Mesenchymal stem cell (in vitro differentiated cells and primary cell): ENCODE data around the gene DERL3.
"Not testable (repeated sequence)": the region's sequence is repeated elsewhere in the genome, so short reads cannot be mapped to it uniquely, and the experiment has no call there.

Experiments used
- DNase-seq: peaks from one replicate; pipeline ENCODE4 v3.0.0-alpha.2; 2013
- H2AFZ ChIP-seq: one replicate; pipeline ENCODE4 v1.6.1; 2013; ENCODE audit warnings: low read depth, mild to moderate bottlenecking, control low read depth, inconsistent platforms, low read length, moderate library complexity
- H2AK5ac ChIP-seq: 2 replicates; pipeline ENCODE4 v1.6.1; 2013; ENCODE audit warnings: low read length, moderate library complexity, mild to moderate bottlenecking, inconsistent platforms; ENCODE audit not compliant: severe bottlenecking
- H2BK120ac ChIP-seq: one replicate; pipeline ENCODE4 v1.6.1; 2013; ENCODE audit warnings: low read depth, mild to moderate bottlenecking, inconsistent platforms, low read length, moderate library complexity
- H2BK12ac ChIP-seq, 2 experiments: one replicate each; pipeline ENCODE4 v1.6.1; 2013; ENCODE audit warnings: inconsistent platforms in 2 of 2, low read length in 2 of 2, mild to moderate bottlenecking in 2 of 2, moderate library complexity in 2 of 2, control low read depth in 1 of 2
- H2BK15ac ChIP-seq: one replicate; pipeline ENCODE4 v1.6.1; 2013; ENCODE audit warnings: mild to moderate bottlenecking, low read depth, inconsistent platforms; ENCODE audit not compliant: poor library complexity, severe bottlenecking
- H2BK5ac ChIP-seq: 2 replicates; pipeline ENCODE4 v1.6.1; 2013; ENCODE audit warnings: low read depth, mild to moderate bottlenecking, low read length, control low read depth, inconsistent platforms; ENCODE audit not compliant: poor library complexity, severe bottlenecking
- H3K14ac ChIP-seq, 2 experiments: one replicate each; pipeline ENCODE4 v1.6.1; 2013; ENCODE audit warnings: inconsistent platforms in 2 of 2, low read length in 2 of 2, control low read depth in 1 of 2, mild to moderate bottlenecking in 1 of 2, moderate library complexity in 1 of 2
- H3K18ac ChIP-seq, 2 experiments: one replicate each; pipeline ENCODE4 v1.6.1; 2013; ENCODE audit warnings: inconsistent platforms in 2 of 2, low read length in 2 of 2, control low read depth in 1 of 2, low read depth in 1 of 2, mild to moderate bottlenecking in 1 of 2
- H3K23ac ChIP-seq, 2 experiments: one replicate each; pipeline ENCODE4 v1.6.1; 2013; ENCODE audit warnings: inconsistent platforms in 2 of 2, low read length in 2 of 2, mild to moderate bottlenecking in 2 of 2, moderate library complexity in 2 of 2, control low read depth in 1 of 2
- H3K27ac ChIP-seq: 2 replicates; pipeline ENCODE4 v1.5.1; 2013; ENCODE audit warnings: mild to moderate bottlenecking, moderate library complexity, low read length, control low read depth, inconsistent platforms; ENCODE audit not compliant: poor library complexity, severe bottlenecking
- H3K27me3 ChIP-seq, 2 experiments: 2 replicates each; pipeline versions ENCODE4 v1.6.1 to v1.7.0; 2013; ENCODE audit warnings: low read length in 2 of 2, mild to moderate bottlenecking in 2 of 2, moderate library complexity in 2 of 2, control low read depth in 1 of 2, inconsistent platforms in 1 of 2; ENCODE audit not compliant: control insufficient read depth in 1 of 2, insufficient read depth in 1 of 2
- H3K36me3 ChIP-seq, 2 experiments: 2 replicates each; pipeline versions ENCODE4 v1.6.1 to v1.7.0; 2013; ENCODE audit warnings: low read length in 2 of 2, control low read depth in 1 of 2, inconsistent platforms in 1 of 2, low read depth in 1 of 2, mild to moderate bottlenecking in 1 of 2; ENCODE audit not compliant: insufficient read depth in 2 of 2, control insufficient read depth in 1 of 2
- H3K4ac ChIP-seq, 2 experiments: one replicate each; pipeline ENCODE4 v1.6.1; 2013; ENCODE audit warnings: inconsistent platforms in 2 of 2, low read length in 2 of 2, mild to moderate bottlenecking in 2 of 2, moderate library complexity in 2 of 2, control low read depth in 1 of 2, low read depth in 1 of 2
- H3K4me1 ChIP-seq: 2 replicates; pipeline ENCODE4 v1.6.1; 2013; ENCODE audit warnings: low read depth, low read length, control low read depth; ENCODE audit not compliant: control insufficient read depth, insufficient read depth
- H3K4me2 ChIP-seq: 2 replicates; pipeline ENCODE4 v1.6.1; 2013; ENCODE audit warnings: low read length, mild to moderate bottlenecking, inconsistent platforms; ENCODE audit not compliant: poor library complexity, severe bottlenecking
- H3K4me3 ChIP-seq, 2 experiments: 2 replicates each; pipeline versions ENCODE4 v1.5.1 to v1.7.0; 2013; ENCODE audit warnings: low read length in 2 of 2, mild to moderate bottlenecking in 2 of 2, control low read depth in 1 of 2, low read depth in 1 of 2; ENCODE audit not compliant: insufficient read depth in 1 of 2
- H3K79me1 ChIP-seq: replicated peaks from 2 replicates; pipeline ENCODE4 v1.6.1; 2013; ENCODE audit warnings: mild to moderate bottlenecking, control low read depth, low read length, inconsistent platforms; ENCODE audit not compliant: poor library complexity, severe bottlenecking
- H3K9ac ChIP-seq: 2 replicates; pipeline ENCODE4 v1.7.0; 2013; ENCODE audit warnings: mild to moderate bottlenecking, low read length, moderate library complexity
- H3K9me3 ChIP-seq: 2 replicates; pipeline ENCODE4 v1.7.0; 2013; ENCODE audit warnings: mild to moderate bottlenecking, low read length; ENCODE audit not compliant: control insufficient read depth
- H4K8ac ChIP-seq: one replicate; pipeline ENCODE4 v1.6.1; 2013; ENCODE audit warnings: inconsistent platforms, mild to moderate bottlenecking, low read length, moderate library complexity
- H4K91ac ChIP-seq: one replicate; pipeline ENCODE4 v1.6.1; 2013; ENCODE audit warnings: mild to moderate bottlenecking, low read length, inconsistent platforms
- WGBS: methylation state at CpG from one replicate; pipeline ENCODE4 v1.1.7; 2013; ENCODE audit warnings: mixed read lengths; 5-methylcytosine and 5-hydroxymethylcytosine counted together

DERL3 gene

DNA sequence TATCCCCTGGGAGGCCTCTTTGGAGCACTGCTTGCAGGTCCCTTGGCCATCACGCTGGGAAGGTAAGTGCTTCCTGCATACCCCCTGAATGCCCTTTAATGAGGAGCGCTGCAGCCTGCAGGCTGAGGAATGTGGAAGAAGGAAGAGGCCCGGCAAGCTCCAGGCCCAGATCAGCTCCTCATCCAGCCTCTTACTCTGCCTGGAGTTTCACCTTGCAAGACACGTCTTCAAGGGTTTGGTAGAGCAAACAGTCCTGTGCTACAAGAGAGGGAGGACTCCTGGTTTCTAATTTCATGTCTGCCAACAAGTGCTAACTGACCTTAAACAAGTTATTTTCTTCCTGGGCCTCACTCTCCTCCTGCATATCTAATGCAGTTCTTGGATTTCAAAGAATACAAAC lies 29.8 kb upstream of the DERL3 start:
- DNase-seq = no peak
- Histone ChIP-seq H4K8ac (no peak overlapping the region), H2BK5ac (no peak overlapping the region), H2AFZ (no peak overlapping the region), H3K36me3 (peaks cover 33 to 56% of the 10 kb centered on the region in 2 experiments), H3K9ac (no peak overlapping the region), H4K91ac (no peak overlapping the region), H2BK12ac (no peak overlapping the region), H3K14ac (no peak overlapping the region), H3K4me3 (no peak overlapping the region), H3K27me3 (no peaks in the 10 kb centered on the region), H2BK15ac (no peak overlapping the region), H3K4me1 (no peaks in the 10 kb centered on the region), H3K4me2 (no peak overlapping the region), H3K9me3 (no peaks in the 10 kb centered on the region), H2BK120ac (no peak overlapping the region), H2AK5ac (no peak overlapping the region), H3K27ac (no peak overlapping the region), H3K23ac (no peak overlapping the region), H3K4ac (no peak overlapping the region), H3K79me1 (peaks cover 5% of the 10 kb centered on the region), H3K18ac (no peak overlapping the region)
- WGBS = 93% methylated on average over 3 of the region's 4 CpGs

DNA sequence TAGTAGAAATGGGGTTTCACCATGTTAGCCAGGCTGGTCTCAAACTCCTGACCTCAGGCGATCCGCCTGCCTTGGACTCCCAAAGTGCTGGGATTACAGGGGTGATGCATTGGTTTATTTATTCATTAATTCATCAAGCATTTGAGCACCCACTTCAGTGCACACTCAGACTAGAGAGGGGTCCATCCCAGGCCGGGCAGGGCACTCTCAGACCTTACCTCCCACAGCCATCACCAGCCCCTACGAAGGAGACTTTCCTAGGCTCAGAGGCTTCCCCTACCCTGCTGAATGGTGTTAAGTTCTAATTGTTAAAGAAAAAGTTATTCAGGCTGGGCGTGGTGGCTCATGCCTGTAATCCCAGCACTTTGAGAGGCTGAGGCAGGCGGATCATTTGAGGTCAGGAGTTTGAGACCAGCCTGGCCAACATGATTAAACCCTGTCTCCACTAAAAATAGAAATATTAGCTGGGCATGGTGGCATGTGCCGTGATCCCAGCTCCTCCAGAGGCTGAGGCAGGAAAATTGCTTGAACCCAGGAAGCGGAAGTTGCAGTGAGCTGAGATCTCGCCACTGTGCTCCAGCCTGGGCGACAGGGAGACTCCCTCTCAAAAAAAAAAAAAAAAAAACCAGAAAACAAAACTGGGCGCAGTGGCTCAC lies 25.8 kb upstream of the DERL3 start:
- not testable (repeated sequence) for H3K18ac ChIP-seq, H2BK120ac ChIP-seq, H3K23ac ChIP-seq, H3K9me3 ChIP-seq, H4K91ac ChIP-seq, H3K79me1 ChIP-seq, H3K4me1 ChIP-seq, H4K8ac ChIP-seq, H3K9ac ChIP-seq, H3K14ac ChIP-seq, H3K4ac ChIP-seq, H2AK5ac ChIP-seq, H2BK15ac ChIP-seq, H3K27ac ChIP-seq, H2BK12ac ChIP-seq, H3K4me2 ChIP-seq, DNase-seq, H2BK5ac ChIP-seq, H3K27me3 ChIP-seq, H2AFZ ChIP-seq, H3K4me3 ChIP-seq
- WGBS = 95% methylated on average over 6 of the region's 11 CpGs
- H3K36me3 ChIP-seq = peaks cover 22 to 60% of the 10 kb centered on the region in 2 experiments

DNA sequence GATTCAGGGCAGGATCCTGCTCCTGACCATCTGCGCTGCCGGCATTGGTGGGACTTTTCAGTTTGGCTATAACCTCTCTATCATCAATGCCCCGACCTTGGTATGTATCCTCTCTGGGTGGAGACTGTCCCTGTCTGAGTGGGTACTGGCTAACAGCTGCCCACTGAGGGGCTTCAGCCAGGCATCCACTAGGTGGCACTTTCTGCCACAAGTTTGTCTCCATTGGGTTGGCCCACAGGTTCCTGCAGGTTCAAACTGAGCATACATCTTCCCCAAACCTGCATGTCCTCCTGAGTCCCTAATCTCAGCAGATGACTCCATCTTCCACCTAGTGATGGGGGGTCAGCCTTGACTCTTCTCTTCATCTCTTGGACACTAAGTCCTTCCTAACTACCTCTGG lies 23.3 kb upstream of the DERL3 start:
- Histone ChIP-seq H3K4ac (no peak overlapping the region), H3K9me3 (no peaks in the 10 kb centered on the region), H3K27ac (no peak overlapping the region), H3K4me2 (no peak overlapping the region), H2BK12ac (no peak overlapping the region), H2AK5ac (no peak overlapping the region), H3K18ac (no peak overlapping the region), H4K8ac (peak overlapping the region; percentile 40), H2BK15ac (no peak overlapping the region), H2BK120ac (no peak overlapping the region), H3K4me1 (peaks cover 8% of the 10 kb centered on the region), H3K9ac (no peak overlapping the region), H3K14ac (no peak overlapping the region), H3K79me1 (peaks cover 13% of the 10 kb centered on the region), H3K23ac (no peak overlapping the region), H4K91ac (no peak overlapping the region), H3K4me3 (no peak overlapping the region), H2BK5ac (no peak overlapping the region), H2AFZ (no peak overlapping the region), H3K27me3 (no peaks in the 10 kb centered on the region), H3K36me3 (peaks cover 2 to 38% of the 10 kb centered on the region in 2 experiments)
- peak; percentile 49 for DNase-seq
- 86% methylated on average over 1 of the region's 3 CpGs for WGBS

DNA sequence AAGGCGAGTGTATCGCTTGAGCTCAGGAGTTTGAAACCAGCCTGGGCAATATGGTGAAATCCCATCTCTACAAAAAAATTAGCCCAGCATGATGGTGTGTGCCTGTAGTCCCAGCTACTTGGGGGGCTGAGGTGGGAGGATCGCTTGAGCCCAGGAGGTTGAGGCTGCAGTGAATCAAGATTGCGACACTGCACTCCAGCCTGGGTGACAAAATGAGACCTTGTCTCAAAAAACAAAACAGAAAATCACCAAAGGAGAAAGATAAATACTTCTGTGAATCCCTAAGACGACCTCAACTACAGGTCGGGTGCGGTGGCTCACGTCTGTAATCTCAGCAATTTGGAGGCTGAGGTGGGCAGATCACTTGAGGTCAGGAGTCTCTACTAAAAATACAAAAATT lies 21.4 kb upstream of the DERL3 start:
- H3K14ac ChIP-seq, H2BK12ac ChIP-seq, H2BK15ac ChIP-seq, H3K9ac ChIP-seq, H3K9me3 ChIP-seq, H3K4me3 ChIP-seq, H3K4me1 ChIP-seq, H2BK5ac ChIP-seq, H3K4ac ChIP-seq, H3K4me2 ChIP-seq, H2AK5ac ChIP-seq, H3K27ac ChIP-seq, H4K8ac ChIP-seq, H3K18ac ChIP-seq, DNase-seq, H2BK120ac ChIP-seq, H3K23ac ChIP-seq, H2AFZ ChIP-seq, H4K91ac ChIP-seq, H3K27me3 ChIP-seq: not testable (repeated sequence)
- Histone ChIP-seq H3K79me1 (peaks cover 11% of the 10 kb centered on the region), H3K36me3 (peaks cover 0 to 23% of the 10 kb centered on the region in 2 experiments)
- WGBS = 81% methylated on average over 8 of the region's 8 CpGs
